GM23338 (cell line): ENCODE data around the gene USP48. TPM values are rescaled to one million over a fixed set of nuclear protein-coding genes. Genes with fewer than 3 reads are reported as not detected.

ENCODE experiments used
- ATAC-seq: fragments of 200-7000 bp; cut with Tn5 transposase; 3 replicates; pipeline ENCODE4 v1.9.1; 2020
- DNase-seq: peaks from one replicate; pipeline ENCODE4 v3.0.0-alpha.2; 2015; ENCODE audit warnings: low spot score
- H2AFZ ChIP-seq: fragments of 200-600 bp; sonication (generic); 2 replicates; pipeline ENCODE4 v1.8.0; 2016; ENCODE audit warnings: antibody characterized with exemption, mild to moderate bottlenecking, moderate library complexity
- H3F3A ChIP-seq: fragments of 200-600 bp; sonication (generic); replicated peaks from 2 replicates; pipeline ENCODE4 v1.8.0; 2017; ENCODE audit warnings: antibody characterized with exemption, mixed run types, low read depth
- H3K27ac ChIP-seq: fragments of 200-600 bp; sonication (generic); 2 replicates; pipeline ENCODE4 v1.6.1; 2016; ENCODE audit warnings: low read depth
- H3K27me3 ChIP-seq: fragments of 200-600 bp; sonication (generic); 2 replicates; pipeline ENCODE4 v1.8.0; 2016; ENCODE audit warnings: mild to moderate bottlenecking, mixed run types, moderate library complexity; ENCODE audit not compliant: insufficient read depth
- H3K36me3 ChIP-seq: fragments of 200-600 bp; sonication (generic); 2 replicates; pipeline ENCODE4 v1.8.0; 2016; ENCODE audit warnings: mild to moderate bottlenecking; ENCODE audit not compliant: insufficient read depth
- H3K4me1 ChIP-seq: fragments of 200-600 bp; sonication (generic); 2 replicates; pipeline ENCODE4 v1.8.0; 2016; ENCODE audit warnings: mild to moderate bottlenecking, moderate library complexity; ENCODE audit not compliant: insufficient read depth
- H3K4me2 ChIP-seq: fragments of 200-600 bp; sonication (generic); 2 replicates; pipeline ENCODE4 v1.7.1; 2017; ENCODE audit warnings: mixed run types
- H3K4me3 ChIP-seq: fragments of 200-600 bp; sonication (generic); 2 replicates; pipeline ENCODE4 v1.6.1; 2016; ENCODE audit warnings: mixed run types
- H3K79me2 ChIP-seq: fragments of 200-600 bp; sonication (generic); replicated peaks from 2 replicates; pipeline ENCODE4 v1.8.0; 2017; ENCODE audit warnings: mild to moderate bottlenecking; ENCODE audit not compliant: insufficient read depth
- H3K9me2 ChIP-seq: fragments of 200-600 bp; sonication (generic); 2 replicates; pipeline ENCODE4 v1.8.0; 2017; ENCODE audit not compliant: insufficient read depth
- H4K20me1 ChIP-seq: fragments of 200-600 bp; sonication (generic); replicated peaks from 2 replicates; pipeline ENCODE4 v1.8.0; 2017; ENCODE audit warnings: mild to moderate bottlenecking; ENCODE audit not compliant: insufficient read depth
- H3K27ac Mint-ChIP-seq: 2 replicates; pipeline ENCODE4 v1.8.0; 2020; ENCODE audit warnings: inconsistent platforms, mild to moderate bottlenecking, moderate library complexity, mixed read lengths
- H3K27me3 Mint-ChIP-seq: 3 replicates; pipeline ENCODE4 v1.8.0; 2022; ENCODE audit warnings: low read depth, mild to moderate bottlenecking, moderate library complexity, mixed read lengths, inconsistent platforms; ENCODE audit not compliant: insufficient read depth, poor library complexity
- H3K36me3 Mint-ChIP-seq: 3 replicates; pipeline ENCODE4 v1.8.0; 2021; ENCODE audit warnings: low read depth, mild to moderate bottlenecking, inconsistent platforms, moderate library complexity, mixed read lengths
- H3K4me1 Mint-ChIP-seq: 3 replicates; pipeline ENCODE4 v1.8.0; 2020; ENCODE audit warnings: mild to moderate bottlenecking, inconsistent platforms, mixed read lengths
- H3K4me3 Mint-ChIP-seq: 3 replicates; pipeline ENCODE4 v1.8.0; 2021; ENCODE audit warnings: moderate library complexity, mild to moderate bottlenecking, inconsistent platforms, mixed read lengths
- H3K9me3 Mint-ChIP-seq: 3 replicates; pipeline ENCODE4 v1.8.0; 2020; ENCODE audit warnings: moderate library complexity, mild to moderate bottlenecking, inconsistent platforms, mixed read lengths
- CREB1 ChIP-seq: fragments of 250-450 bp; sonication (Bioruptor Pico); IDR thresholded peaks from 2 replicates; pipeline ENCODE4 v1.5.0; 2020; ENCODE audit warnings: low read depth, mild to moderate bottlenecking, moderate library complexity
- EZH2 ChIP-seq: fragments of 200-600 bp; sonication (generic); IDR thresholded peaks from one replicate; pipeline ENCODE4 v1.8.0; 2017; ENCODE audit warnings: antibody characterized with exemption, mild to moderate bottlenecking, low read depth; ENCODE audit not compliant: unreplicated experiment
- EZH2phosphoT487 ChIP-seq: fragments of 200-600 bp; sonication (generic); IDR thresholded peaks from one replicate; pipeline ENCODE4 v1.8.1; 2018; ENCODE audit warnings: antibody characterized with exemption; ENCODE audit not compliant: unreplicated experiment
- JUNB ChIP-seq: IDR thresholded peaks from one replicate; pipeline ENCODE4 v1.6.1; 2016; ENCODE audit warnings: antibody characterized with exemption; ENCODE audit not compliant: unreplicated experiment
- POLR2AphosphoS5 ChIP-seq: IDR thresholded peaks from 2 replicates; pipeline ENCODE4 v1.6.1; 2016; ENCODE audit warnings: antibody characterized with exemption, low read depth
- STAT1 ChIP-seq: IDR thresholded peaks from one replicate; pipeline ENCODE4 v1.6.1; 2016; ENCODE audit warnings: antibody characterized with exemption; ENCODE audit not compliant: unreplicated experiment
- ZNF114 ChIP-seq: fragments of 250-450 bp; sonication (Bioruptor Pico); IDR thresholded peaks from 2 replicates; pipeline ENCODE4 v1.5.0; 2020; ENCODE audit warnings: mild to moderate bottlenecking, moderate library complexity
- ZNF331 ChIP-seq: fragments of 250-450 bp; sonication (Bioruptor Pico); IDR thresholded peaks from 2 replicates; pipeline ENCODE4 v1.5.0; 2020; ENCODE audit warnings: low read depth, mild to moderate bottlenecking, moderate library complexity
- polyA plus RNA-seq: library from polyadenylated mRNA; unstranded; fragments of >200 nt; fragmentation: Nextera tagmentation; extraction: Ambion mirVana; gene quantifications from 2 replicates; pipeline ENCODE4 v1.2.1, GENCODE V29; 2016
- total RNA-seq: library from RNA; depleted of rRNA; stranded (reverse); fragments of >200 nt; shearing (Covaris generic); gene quantifications from 2 replicates; pipeline ENCODE4 v1.2.3, GENCODE V29; 2014
- TF ChIP-seq, protein P1 (sequence below), 2 experiments: fragments of 200-600 bp in 1 of 2; sonication (generic) in 1 of 2; conservative IDR thresholded peaks; 2 replicates each; pipeline versions ENCODE4 v1.5.1 to v1.6.1; 2016 to 2017; ENCODE audit warnings: antibody characterized with exemption in 2 of 2, low read depth in 2 of 2, mild to moderate bottlenecking in 2 of 2, moderate library complexity in 1 of 2
- TF ChIP-seq, protein P2 (sequence below): IDR thresholded peaks from one replicate; pipeline ENCODE4 v1.6.1; 2018; ENCODE audit warnings: antibody characterized with exemption; ENCODE audit not compliant: unreplicated experiment

The USP48 gene
- total and polyA plus RNA-seq, 2 experiments from 2014 or later: 85.9 to 151 TPM

DNA sequence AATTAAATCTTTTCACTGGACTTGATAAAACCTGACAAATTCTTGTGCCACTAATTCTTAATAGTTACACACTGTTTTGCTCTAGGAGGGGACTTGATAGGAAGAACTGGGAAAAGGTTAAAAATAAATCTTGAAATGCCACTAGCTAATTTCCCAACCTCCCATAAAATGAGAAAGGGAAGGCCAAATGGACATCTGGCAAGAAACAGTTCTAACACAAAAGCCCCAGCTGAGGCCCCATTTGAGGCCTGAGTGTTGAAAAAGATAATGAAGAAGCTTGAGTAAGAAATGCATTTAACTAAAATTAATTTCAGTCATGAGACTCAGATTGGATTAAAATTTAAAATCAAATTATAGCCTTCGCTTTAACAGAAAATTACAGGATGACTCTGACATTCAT lies 102.6 kb downstream of the USP48 start:
- ATAC-seq: no peak
- no peaks in the 10 kb centered on the region; the same call in 2 of the 3 replicates for H3K4me1 Mint-ChIP-seq
- no peak for DNase-seq
- Histone ChIP-seq H3K79me2 (no peaks in the 10 kb centered on the region), H3K4me1 (no peaks in the 10 kb centered on the region; the same call in 1 of the 2 replicates), H3K36me3 (peaks cover 7% of the 10 kb centered on the region; the same call in 1 of the 2 replicates), H3K4me2 (no peak overlapping the region), H3F3A (no peaks in the 10 kb centered on the region), H4K20me1 (peaks cover 7% of the 10 kb centered on the region; the same call in 1 of the 2 replicates), H3K4me3 (no peak overlapping the region), H3K9me2 (no peaks in the 10 kb centered on the region), H2AFZ (no peak overlapping the region), H3K27me3 (no peaks in the 10 kb centered on the region), H3K27ac (no peak overlapping the region)
- peaks cover 30% of the 10 kb centered on the region for H3K36me3 Mint-ChIP-seq
- peaks cover 2% of the 10 kb centered on the region for H3K27me3 Mint-ChIP-seq
- H3K27ac Mint-ChIP-seq: no peak overlapping the region
- no peak overlapping the region for H3K4me3 Mint-ChIP-seq
- no peaks in the 10 kb centered on the region for H3K9me3 Mint-ChIP-seq
- TF ChIP-seq, protein P1, sequence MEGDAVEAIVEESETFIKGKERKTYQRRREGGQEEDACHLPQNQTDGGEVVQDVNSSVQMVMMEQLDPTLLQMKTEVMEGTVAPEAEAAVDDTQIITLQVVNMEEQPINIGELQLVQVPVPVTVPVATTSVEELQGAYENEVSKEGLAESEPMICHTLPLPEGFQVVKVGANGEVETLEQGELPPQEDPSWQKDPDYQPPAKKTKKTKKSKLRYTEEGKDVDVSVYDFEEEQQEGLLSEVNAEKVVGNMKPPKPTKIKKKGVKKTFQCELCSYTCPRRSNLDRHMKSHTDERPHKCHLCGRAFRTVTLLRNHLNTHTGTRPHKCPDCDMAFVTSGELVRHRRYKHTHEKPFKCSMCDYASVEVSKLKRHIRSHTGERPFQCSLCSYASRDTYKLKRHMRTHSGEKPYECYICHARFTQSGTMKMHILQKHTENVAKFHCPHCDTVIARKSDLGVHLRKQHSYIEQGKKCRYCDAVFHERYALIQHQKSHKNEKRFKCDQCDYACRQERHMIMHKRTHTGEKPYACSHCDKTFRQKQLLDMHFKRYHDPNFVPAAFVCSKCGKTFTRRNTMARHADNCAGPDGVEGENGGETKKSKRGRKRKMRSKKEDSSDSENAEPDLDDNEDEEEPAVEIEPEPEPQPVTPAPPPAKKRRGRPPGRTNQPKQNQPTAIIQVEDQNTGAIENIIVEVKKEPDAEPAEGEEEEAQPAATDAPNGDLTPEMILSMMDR (conservative IDR thresholded peaks at IDR 0.05; ENCODE audit: low read depth in 2 of 2): no peak
- TF ChIP-seq CREB1 (CRISPR knock-in tag) (no peak), STAT1 (no peak), EZH2phosphoT487 (no peak)

GRCh38 chr1:21677168-21677567 lies 105.8 kb downstream of the USP48 start:
- H3K9me2 ChIP-seq: no peaks in the 10 kb centered on the region
- H3K4me2 ChIP-seq: no peak overlapping the region
- no peaks in the 10 kb centered on the region; the same call in 1 of the 2 replicates for H4K20me1 ChIP-seq
- no peaks in the 10 kb centered on the region for H3K27me3 ChIP-seq
- no peaks in the 10 kb centered on the region for H3K79me2 ChIP-seq
- Mint-ChIP-seq H3K36me3 (peaks cover 13% of the 10 kb centered on the region), H3K4me3 (no peak overlapping the region), H3K27me3 (peaks cover 11% of the 10 kb centered on the region), H3K9me3 (no peaks in the 10 kb centered on the region), H3K4me1 (peaks cover 14% of the 10 kb centered on the region), H3K27ac (no peak overlapping the region)
- no peaks in the 10 kb centered on the region for H3K36me3 ChIP-seq
- H3K4me3 ChIP-seq: no peak overlapping the region
- peaks cover 10% of the 10 kb centered on the region for H3K4me1 ChIP-seq
- DNase-seq (no peak), ATAC-seq (no peak)
- H3F3A ChIP-seq: 0 out of 2 replicates have a peak, but pooled peaks cover 4% of the 10 kb centered on the region
- no peak overlapping the region for H3K27ac ChIP-seq
- H2AFZ ChIP-seq: no peak overlapping the region
- TF ChIP-seq STAT1: no peak
- TF ChIP-seq, protein P2, sequence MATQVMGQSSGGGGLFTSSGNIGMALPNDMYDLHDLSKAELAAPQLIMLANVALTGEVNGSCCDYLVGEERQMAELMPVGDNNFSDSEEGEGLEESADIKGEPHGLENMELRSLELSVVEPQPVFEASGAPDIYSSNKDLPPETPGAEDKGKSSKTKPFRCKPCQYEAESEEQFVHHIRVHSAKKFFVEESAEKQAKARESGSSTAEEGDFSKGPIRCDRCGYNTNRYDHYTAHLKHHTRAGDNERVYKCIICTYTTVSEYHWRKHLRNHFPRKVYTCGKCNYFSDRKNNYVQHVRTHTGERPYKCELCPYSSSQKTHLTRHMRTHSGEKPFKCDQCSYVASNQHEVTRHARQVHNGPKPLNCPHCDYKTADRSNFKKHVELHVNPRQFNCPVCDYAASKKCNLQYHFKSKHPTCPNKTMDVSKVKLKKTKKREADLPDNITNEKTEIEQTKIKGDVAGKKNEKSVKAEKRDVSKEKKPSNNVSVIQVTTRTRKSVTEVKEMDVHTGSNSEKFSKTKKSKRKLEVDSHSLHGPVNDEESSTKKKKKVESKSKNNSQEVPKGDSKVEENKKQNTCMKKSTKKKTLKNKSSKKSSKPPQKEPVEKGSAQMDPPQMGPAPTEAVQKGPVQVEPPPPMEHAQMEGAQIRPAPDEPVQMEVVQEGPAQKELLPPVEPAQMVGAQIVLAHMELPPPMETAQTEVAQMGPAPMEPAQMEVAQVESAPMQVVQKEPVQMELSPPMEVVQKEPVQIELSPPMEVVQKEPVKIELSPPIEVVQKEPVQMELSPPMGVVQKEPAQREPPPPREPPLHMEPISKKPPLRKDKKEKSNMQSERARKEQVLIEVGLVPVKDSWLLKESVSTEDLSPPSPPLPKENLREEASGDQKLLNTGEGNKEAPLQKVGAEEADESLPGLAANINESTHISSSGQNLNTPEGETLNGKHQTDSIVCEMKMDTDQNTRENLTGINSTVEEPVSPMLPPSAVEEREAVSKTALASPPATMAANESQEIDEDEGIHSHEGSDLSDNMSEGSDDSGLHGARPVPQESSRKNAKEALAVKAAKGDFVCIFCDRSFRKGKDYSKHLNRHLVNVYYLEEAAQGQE: no peak
- no peak for TF ChIP-seq ZNF331
- TF ChIP-seq ZNF114 (CRISPR knock-in tag): no peak
- no peak for TF ChIP-seq POLR2AphosphoS5
- TF ChIP-seq EZH2: no peak
- TF ChIP-seq, protein P1 (conservative IDR thresholded peaks at IDR 0.05; ENCODE audit: low read depth in 2 of 2): no peak
- no peak for TF ChIP-seq CREB1 (CRISPR knock-in tag)
- no peak for TF ChIP-seq JUNB
